HCT116 (cell line): ENCODE measurements around the gene CRB1. TPM values are rescaled to one million over a fixed set of nuclear protein-coding genes. Genes with fewer than 3 reads are reported as not detected.

Experiments
- ATAC-seq: fragments of 200-7000 bp; cut with Tn5 transposase; 2 replicates; pipeline ENCODE4 v1.9.1; 2020; ENCODE audit warnings: mild to moderate bottlenecking, moderate library complexity
- BruUV-seq: library from RNA; stranded (reverse); fragments of 400-500 nt; replicated peaks from 2 replicates; lab custom pipeline; 2021; lab: Mats Ljungman, UMichigan
- CTCF ChIA-PET: fragments of 300-600 bp; sonication (Branson Sonifier 250); formaldehyde crosslinking; loops from one replicate; lab custom pipeline; 2021; ENCODE audit warnings: antibody characterized with exemption; lab: Charles Lee
- POLR2A ChIA-PET: fragments of 300-600, 350-600 bp; sonication (Branson Sonifier 250); formaldehyde crosslinking; loops from one replicate; lab custom pipeline; 2021; ENCODE audit warnings: antibody characterized with exemption; lab: Charles Lee
- RAD21 ChIA-PET, 2 experiments: fragments of 300-600 bp; sonication (Branson Sonifier 250); formaldehyde crosslinking; loops; one replicate each; lab custom pipeline; 2023; ENCODE audit warnings: low total read pairs in 2 of 2; ENCODE audit not compliant: uncharacterized antibody in 2 of 2, unreplicated experiment in 2 of 2, low non-redundant PET in 1 of 2; lab: Charles Lee
- DNase-seq: peaks from one replicate; pipeline ENCODE4 v3.0.0-alpha.2; 2010; ENCODE audit warnings: low read depth, low spot score
- H2AFZ ChIP-seq: fragments of 200-600 bp; shearing (Covaris generic), sonication (generic); 2 replicates; pipeline ENCODE4 v1.6.1; 2017; ENCODE audit warnings: low read depth, mixed run types, mixed read lengths, antibody characterized with exemption, low read length; ENCODE audit not compliant: poor library complexity, severe bottlenecking
- H3K27ac ChIP-seq: 2 replicates; pipeline ENCODE4 v1.5.1; 2012; ENCODE audit warnings: low read depth, low read length
- H3K27me3 ChIP-seq: fragments of 200-600 bp; sonication (generic); 2 replicates; pipeline ENCODE4 v1.6.1; 2016; ENCODE audit warnings: mixed run types, low read length, mixed read lengths; ENCODE audit not compliant: insufficient read depth
- H3K36me3 ChIP-seq, 2 experiments: fragments of 200-500 bp in 1 of 2; fragments of 200-600 bp in 1 of 2; sonication (Bioruptor generic) in 1 of 2; sonication (generic) in 1 of 2; 2 replicates each; pipeline versions ENCODE4 v1.5.1 to v1.6.1; 2014 to 2016; ENCODE audit warnings: low read length in 2 of 2, inconsistent platforms in 1 of 2, mixed read lengths in 1 of 2, mixed run types in 1 of 2; ENCODE audit not compliant: insufficient read depth in 2 of 2, control insufficient read depth in 1 of 2
- H3K4me1 ChIP-seq, 2 experiments: fragments of 200-600 bp in 1 of 2; sonication (generic) in 1 of 2; 2 replicates each; pipeline versions ENCODE4 v1.5.1 to v1.6.1; 2012 to 2017; ENCODE audit warnings: low read length in 2 of 2, inconsistent platforms in 1 of 2, mild to moderate bottlenecking in 1 of 2, mixed read lengths in 1 of 2, mixed run types in 1 of 2, moderate library complexity in 1 of 2; ENCODE audit not compliant: insufficient read depth in 2 of 2, control insufficient read depth in 1 of 2
- H3K4me2 ChIP-seq: fragments of 200-600 bp; sonication (generic); 2 replicates; pipeline ENCODE4 v1.6.1; 2017; ENCODE audit warnings: mixed run types, low read length, mixed read lengths
- H3K4me3 ChIP-seq, 2 experiments: fragments of 200-600 bp in 1 of 2; sonication (generic) in 1 of 2; replicated peaks in 1 of 2; 2 replicates each; pipeline ENCODE4 v1.5.1; 2011 to 2016; ENCODE audit warnings: low read length in 2 of 2, control low read depth in 1 of 2, low read depth in 1 of 2, mild to moderate bottlenecking in 1 of 2, mixed read lengths in 1 of 2, mixed run types in 1 of 2
- H3K79me2 ChIP-seq: fragments of 200-600 bp; sonication (generic); 2 replicates; pipeline ENCODE4 v1.6.1; 2017; ENCODE audit warnings: mild to moderate bottlenecking, mixed run types, low read length, moderate library complexity, mixed read lengths; ENCODE audit not compliant: insufficient read depth
- H3K9ac ChIP-seq: fragments of 200-600 bp; sonication (generic); 2 replicates; pipeline ENCODE4 v1.6.1; 2016; ENCODE audit warnings: low read length, mixed read lengths
- H3K9me2 ChIP-seq: fragments of 200-600 bp; sonication (generic), shearing (Covaris generic); 2 replicates; pipeline ENCODE4 v1.6.1; 2017; ENCODE audit warnings: mixed run types, mild to moderate bottlenecking, moderate library complexity; ENCODE audit not compliant: insufficient read depth
- H3K9me3 ChIP-seq, 2 experiments: fragments of 200-500 bp in 1 of 2; fragments of 200-600 bp in 1 of 2; sonication (Bioruptor generic) in 1 of 2; sonication (generic) in 1 of 2; 2 replicates each; pipeline ENCODE4 v1.6.1; 2014 to 2017; ENCODE audit warnings: low read length in 2 of 2, mixed read lengths in 2 of 2, inconsistent platforms in 1 of 2, low read depth in 1 of 2, mild to moderate bottlenecking in 1 of 2, mixed run types in 1 of 2, moderate library complexity in 1 of 2; ENCODE audit not compliant: control insufficient read depth in 1 of 2, insufficient read depth in 1 of 2
- H4K20me1 ChIP-seq: fragments of 200-600 bp; sonication (generic), shearing (Covaris generic); 2 replicates; pipeline ENCODE4 v1.6.1; 2017; ENCODE audit warnings: mixed run types, mild to moderate bottlenecking, moderate library complexity; ENCODE audit not compliant: insufficient read depth
- CEBPB ChIP-seq: IDR thresholded peaks from 2 replicates; pipeline ENCODE4 v1.6.1; 2012; ENCODE audit warnings: low read depth
- EZH2phosphoT487 ChIP-seq: fragments of 200-600 bp; IDR thresholded peaks from 2 replicates; pipeline ENCODE4 v1.6.1; 2018; ENCODE audit warnings: antibody characterized with exemption, borderline replicate concordance
- FOSL1 ChIP-seq: IDR thresholded peaks from 2 replicates; pipeline ENCODE4 v1.6.1; 2012; ENCODE audit warnings: low read depth
- POLR2A ChIP-seq: IDR thresholded peaks from 2 replicates; pipeline ENCODE4 v1.7.0; 2011; ENCODE audit warnings: borderline replicate concordance; ENCODE audit not compliant: insufficient read depth, insufficient read length; ENCODE audit errors: extremely low read depth
- POLR2AphosphoS5 ChIP-seq: IDR thresholded peaks from 2 replicates; pipeline ENCODE4 v1.6.1; 2011; ENCODE audit warnings: mild to moderate bottlenecking, low read depth, low read length, moderate library complexity
- RAD21 ChIP-seq: IDR thresholded peaks from 2 replicates; pipeline ENCODE4 v1.6.1; 2012; ENCODE audit warnings: low read depth, mild to moderate bottlenecking
- SP1 ChIP-seq: IDR thresholded peaks from 2 replicates; pipeline ENCODE4 v1.6.1; 2012; ENCODE audit warnings: low read depth
- ZFX ChIP-seq: fragments of 450-650 bp; IDR thresholded peaks from 2 replicates; pipeline ENCODE4 v1.6.1; 2017
- ZNF274 ChIP-seq: fragments of 200-500 bp; sonication (Bioruptor generic); IDR thresholded peaks from 2 replicates; pipeline ENCODE4 v1.6.1; 2014; ENCODE audit warnings: mild to moderate bottlenecking, low read depth, low read length, inconsistent platforms
- intact Hi-C: fragments of 100-400 bp; cut with micrococcal nuclease; formaldehyde crosslinking; loops from 2 replicates; pipeline ENCODE4 v1.10.0; 2022
- total RNA-seq: library from RNA; stranded (reverse); gene quantifications from one replicate; pipeline ENCODE4 v1.2.1, GENCODE V29; 2021; ENCODE audit not compliant: unreplicated experiment
- TF ChIP-seq, protein P1 (sequence below): IDR thresholded peaks from 2 replicates; pipeline ENCODE4 v1.6.1; 2012; ENCODE audit warnings: low read depth
- TF ChIP-seq, protein P2 (sequence below), 3 experiments: fragments of 200-600 bp in 1 of 3; sonication (generic) in 1 of 3; IDR thresholded peaks in 2 of 3; conservative IDR thresholded peaks in 1 of 3; 2 replicates each; pipeline ENCODE4 v1.5.1; 2012 to 2017; ENCODE audit warnings: low read depth in 2 of 3, low read length in 2 of 3, antibody characterized with exemption in 1 of 3, borderline replicate concordance in 1 of 3, control low read depth in 1 of 3, mild to moderate bottlenecking in 1 of 3, mixed read lengths in 1 of 3, mixed run types in 1 of 3, moderate library complexity in 1 of 3; ENCODE audit not compliant: insufficient read depth in 1 of 3
- TF ChIP-seq, protein P3 (sequence below): IDR thresholded peaks from 2 replicates; pipeline ENCODE4 v1.6.1; 2012
- TF ChIP-seq, protein P4 (sequence below): IDR thresholded peaks from 2 replicates; pipeline ENCODE4 v1.6.1; 2011; ENCODE audit warnings: mild to moderate bottlenecking, low read length, moderate library complexity; ENCODE audit not compliant: insufficient replicate concordance; ENCODE audit errors: extremely low read depth

Gene CRB1
- total RNA-seq, 1 experiment from 2014 or later, result 0.07 TPM

DNA sequence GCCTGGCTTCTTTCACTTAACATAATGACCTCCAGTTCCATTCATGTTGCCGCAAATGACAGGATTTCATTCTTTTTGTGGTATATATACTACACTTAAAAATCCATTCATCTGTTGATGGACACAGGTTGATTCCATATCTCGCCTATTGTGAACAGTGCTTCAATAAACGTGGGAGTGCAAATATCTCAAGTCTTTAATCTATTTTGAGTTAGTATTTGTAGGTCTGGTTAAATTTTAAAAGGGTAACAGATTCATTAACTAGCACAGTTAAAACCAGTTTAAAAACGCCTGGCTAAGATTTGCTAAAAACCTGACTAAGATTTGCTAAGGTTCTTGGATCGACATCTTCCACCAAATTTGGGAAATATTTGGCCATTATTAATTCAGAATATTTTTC, 45.7 kb downstream of the CRB1 start (continued):
- TF ChIP-seq, protein P1, sequence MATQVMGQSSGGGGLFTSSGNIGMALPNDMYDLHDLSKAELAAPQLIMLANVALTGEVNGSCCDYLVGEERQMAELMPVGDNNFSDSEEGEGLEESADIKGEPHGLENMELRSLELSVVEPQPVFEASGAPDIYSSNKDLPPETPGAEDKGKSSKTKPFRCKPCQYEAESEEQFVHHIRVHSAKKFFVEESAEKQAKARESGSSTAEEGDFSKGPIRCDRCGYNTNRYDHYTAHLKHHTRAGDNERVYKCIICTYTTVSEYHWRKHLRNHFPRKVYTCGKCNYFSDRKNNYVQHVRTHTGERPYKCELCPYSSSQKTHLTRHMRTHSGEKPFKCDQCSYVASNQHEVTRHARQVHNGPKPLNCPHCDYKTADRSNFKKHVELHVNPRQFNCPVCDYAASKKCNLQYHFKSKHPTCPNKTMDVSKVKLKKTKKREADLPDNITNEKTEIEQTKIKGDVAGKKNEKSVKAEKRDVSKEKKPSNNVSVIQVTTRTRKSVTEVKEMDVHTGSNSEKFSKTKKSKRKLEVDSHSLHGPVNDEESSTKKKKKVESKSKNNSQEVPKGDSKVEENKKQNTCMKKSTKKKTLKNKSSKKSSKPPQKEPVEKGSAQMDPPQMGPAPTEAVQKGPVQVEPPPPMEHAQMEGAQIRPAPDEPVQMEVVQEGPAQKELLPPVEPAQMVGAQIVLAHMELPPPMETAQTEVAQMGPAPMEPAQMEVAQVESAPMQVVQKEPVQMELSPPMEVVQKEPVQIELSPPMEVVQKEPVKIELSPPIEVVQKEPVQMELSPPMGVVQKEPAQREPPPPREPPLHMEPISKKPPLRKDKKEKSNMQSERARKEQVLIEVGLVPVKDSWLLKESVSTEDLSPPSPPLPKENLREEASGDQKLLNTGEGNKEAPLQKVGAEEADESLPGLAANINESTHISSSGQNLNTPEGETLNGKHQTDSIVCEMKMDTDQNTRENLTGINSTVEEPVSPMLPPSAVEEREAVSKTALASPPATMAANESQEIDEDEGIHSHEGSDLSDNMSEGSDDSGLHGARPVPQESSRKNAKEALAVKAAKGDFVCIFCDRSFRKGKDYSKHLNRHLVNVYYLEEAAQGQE, result no peak

DNA sequence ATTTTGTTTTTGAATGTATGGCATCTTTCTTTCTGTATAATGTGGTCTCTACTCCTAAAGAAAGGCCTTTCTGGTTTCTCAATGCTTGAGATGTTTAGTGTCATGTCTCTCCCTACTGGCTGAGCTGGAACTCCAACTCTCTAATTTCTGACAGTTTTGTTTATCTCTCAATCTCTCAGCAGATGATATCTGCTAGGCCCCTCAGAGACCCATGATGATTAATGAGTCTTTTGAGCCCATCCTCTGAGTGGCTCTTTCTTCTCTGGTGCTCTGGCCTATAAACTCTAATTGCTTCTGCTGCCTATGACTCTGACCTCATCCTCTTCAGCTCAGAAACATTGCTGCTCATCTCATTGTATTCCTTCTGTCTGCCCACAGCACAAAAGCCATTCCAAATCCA, 46.6 kb downstream of the CRB1 start:
- Histone ChIP-seq H3K79me2 (no peaks in the 10 kb centered on the region), H3K9me2 (0 out of 2 replicates have a peak, but pooled peaks cover 3% of the 10 kb centered on the region), H3K4me3 (no peak overlapping the region), H3K4me2 (no peak overlapping the region), H3K36me3 (no peaks in the 10 kb centered on the region), H3K4me1 (peaks cover 0 to 7% of the 10 kb centered on the region in 2 experiments; a peak in 2 of 4 replicates), H4K20me1 (no peaks in the 10 kb centered on the region), H3K9ac (no peak overlapping the region), H3K27ac (no peak overlapping the region), H2AFZ (no peak overlapping the region), H3K27me3 (no peaks in the 10 kb centered on the region), H3K9me3 (no peaks in the 10 kb centered on the region)
- DNase-seq, result no peak
- ATAC-seq, result no peak
- ChIA-PET RAD21 (no interaction called here), CTCF (no interaction called here), POLR2A (no interaction called here)
- BruUV-seq, result no TSS peak
- intact Hi-C loops, result no loop called here
- TF ChIP-seq RAD21 (no peak; the same call in 1 of the 2 replicates), POLR2A (no peak), EZH2phosphoT487 (no peak), ZNF274 (no peak), CEBPB (no peak), ZFX (no peak), FOSL1 (no peak), SP1 (no peak), POLR2AphosphoS5 (no peak)
- TF ChIP-seq, protein P1, result no peak
- TF ChIP-seq, protein P2, sequence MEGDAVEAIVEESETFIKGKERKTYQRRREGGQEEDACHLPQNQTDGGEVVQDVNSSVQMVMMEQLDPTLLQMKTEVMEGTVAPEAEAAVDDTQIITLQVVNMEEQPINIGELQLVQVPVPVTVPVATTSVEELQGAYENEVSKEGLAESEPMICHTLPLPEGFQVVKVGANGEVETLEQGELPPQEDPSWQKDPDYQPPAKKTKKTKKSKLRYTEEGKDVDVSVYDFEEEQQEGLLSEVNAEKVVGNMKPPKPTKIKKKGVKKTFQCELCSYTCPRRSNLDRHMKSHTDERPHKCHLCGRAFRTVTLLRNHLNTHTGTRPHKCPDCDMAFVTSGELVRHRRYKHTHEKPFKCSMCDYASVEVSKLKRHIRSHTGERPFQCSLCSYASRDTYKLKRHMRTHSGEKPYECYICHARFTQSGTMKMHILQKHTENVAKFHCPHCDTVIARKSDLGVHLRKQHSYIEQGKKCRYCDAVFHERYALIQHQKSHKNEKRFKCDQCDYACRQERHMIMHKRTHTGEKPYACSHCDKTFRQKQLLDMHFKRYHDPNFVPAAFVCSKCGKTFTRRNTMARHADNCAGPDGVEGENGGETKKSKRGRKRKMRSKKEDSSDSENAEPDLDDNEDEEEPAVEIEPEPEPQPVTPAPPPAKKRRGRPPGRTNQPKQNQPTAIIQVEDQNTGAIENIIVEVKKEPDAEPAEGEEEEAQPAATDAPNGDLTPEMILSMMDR (IDR thresholded peaks at IDR 0.05 in 2 of 3, conservative IDR thresholded peaks at IDR 0.05 in 1 of 3; ENCODE audit: borderline replicate concordance in 1 of 3, insufficient read depth in 1 of 3, low read depth in 2 of 3, low read length in 2 of 3), result no peak
- TF ChIP-seq, protein P3, sequence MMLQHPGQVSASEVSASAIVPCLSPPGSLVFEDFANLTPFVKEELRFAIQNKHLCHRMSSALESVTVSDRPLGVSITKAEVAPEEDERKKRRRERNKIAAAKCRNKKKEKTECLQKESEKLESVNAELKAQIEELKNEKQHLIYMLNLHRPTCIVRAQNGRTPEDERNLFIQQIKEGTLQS, result no peak
- TF ChIP-seq, protein P4, sequence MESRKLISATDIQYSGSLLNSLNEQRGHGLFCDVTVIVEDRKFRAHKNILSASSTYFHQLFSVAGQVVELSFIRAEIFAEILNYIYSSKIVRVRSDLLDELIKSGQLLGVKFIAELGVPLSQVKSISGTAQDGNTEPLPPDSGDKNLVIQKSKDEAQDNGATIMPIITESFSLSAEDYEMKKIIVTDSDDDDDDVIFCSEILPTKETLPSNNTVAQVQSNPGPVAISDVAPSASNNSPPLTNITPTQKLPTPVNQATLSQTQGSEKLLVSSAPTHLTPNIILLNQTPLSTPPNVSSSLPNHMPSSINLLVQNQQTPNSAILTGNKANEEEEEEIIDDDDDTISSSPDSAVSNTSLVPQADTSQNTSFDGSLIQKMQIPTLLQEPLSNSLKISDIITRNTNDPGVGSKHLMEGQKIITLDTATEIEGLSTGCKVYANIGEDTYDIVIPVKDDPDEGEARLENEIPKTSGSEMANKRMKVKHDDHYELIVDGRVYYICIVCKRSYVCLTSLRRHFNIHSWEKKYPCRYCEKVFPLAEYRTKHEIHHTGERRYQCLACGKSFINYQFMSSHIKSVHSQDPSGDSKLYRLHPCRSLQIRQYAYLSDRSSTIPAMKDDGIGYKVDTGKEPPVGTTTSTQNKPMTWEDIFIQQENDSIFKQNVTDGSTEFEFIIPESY, result no peak
